Mesendoderm (in vitro differentiated cells): ENCODE data around the gene ZNF664.
A peak's percentile ranks its signal among the peaks of the same experiment; 100 is the strongest.

Experiments
- DNase-seq: peaks from one replicate; pipeline ENCODE4 v3.0.0; 2013
- H2AK5ac ChIP-seq: 2 replicates; pipeline ENCODE4 v1.6.1; 2013; ENCODE audit warnings: low read length, inconsistent platforms
- H2BK120ac ChIP-seq: 2 replicates; pipeline ENCODE4 v1.6.1; 2013; ENCODE audit warnings: low read depth, mild to moderate bottlenecking, low read length, moderate library complexity, mixed read lengths
- H2BK15ac ChIP-seq: replicated peaks from 2 replicates; pipeline ENCODE4 v1.6.1; 2013; ENCODE audit warnings: low read depth, mild to moderate bottlenecking, moderate library complexity
- H2BK5ac ChIP-seq: 2 replicates; pipeline ENCODE4 v1.6.1; 2013; ENCODE audit warnings: low read length, inconsistent platforms
- H3K18ac ChIP-seq: 2 replicates; pipeline ENCODE4 v1.6.1; 2013; ENCODE audit warnings: mild to moderate bottlenecking, low read length, mixed read lengths
- H3K23ac ChIP-seq: one replicate; pipeline ENCODE4 v1.6.1; 2013; ENCODE audit warnings: low read length
- H3K27ac ChIP-seq: 2 replicates; pipeline ENCODE4 v1.5.1; 2013; ENCODE audit warnings: low read depth, mild to moderate bottlenecking, inconsistent platforms, low read length, moderate library complexity
- H3K27me3 ChIP-seq: 2 replicates; pipeline ENCODE4 v1.6.1; 2013; ENCODE audit warnings: low read length, control low read depth, mild to moderate bottlenecking, inconsistent platforms; ENCODE audit not compliant: insufficient read depth, poor library complexity
- H3K36me3 ChIP-seq: 2 replicates; pipeline ENCODE4 v1.6.1; 2013; ENCODE audit warnings: low read length, inconsistent platforms; ENCODE audit not compliant: control insufficient read depth, insufficient read depth
- H3K4ac ChIP-seq: one replicate; pipeline ENCODE4 v1.6.1; 2013; ENCODE audit warnings: low read depth, mild to moderate bottlenecking, low read length, moderate library complexity
- H3K4me1 ChIP-seq: 2 replicates; pipeline ENCODE4 v1.6.1; 2013; ENCODE audit warnings: low read depth, low read length, inconsistent platforms; ENCODE audit not compliant: control insufficient read depth
- H3K4me2 ChIP-seq: 2 replicates; pipeline ENCODE4 v1.6.1; 2013; ENCODE audit warnings: low read length
- H3K4me3 ChIP-seq: 2 replicates; pipeline ENCODE4 v1.5.1; 2013; ENCODE audit warnings: mild to moderate bottlenecking, low read length
- H3K56ac ChIP-seq: one replicate; pipeline ENCODE4 v1.6.1; 2013; ENCODE audit warnings: low read length
- H3K79me1 ChIP-seq: 2 replicates; pipeline ENCODE4 v1.6.1; 2013; ENCODE audit warnings: low read length, inconsistent platforms
- H3K79me2 ChIP-seq: 2 replicates; pipeline ENCODE4 v1.6.1; 2013; ENCODE audit warnings: mild to moderate bottlenecking, low read length; ENCODE audit not compliant: control insufficient read depth, insufficient read depth
- H3K9ac ChIP-seq: 2 replicates; pipeline ENCODE4 v1.6.1; 2013; ENCODE audit warnings: low read length, inconsistent platforms
- H4K5ac ChIP-seq: one replicate; pipeline ENCODE4 v1.6.1; 2013; ENCODE audit warnings: low read length
- H4K8ac ChIP-seq: one replicate; pipeline ENCODE4 v1.6.1; 2013; ENCODE audit warnings: low read depth, mild to moderate bottlenecking, control low read depth, low read length, moderate library complexity
- WGBS: extraction: QIAGEN DNeasy Blood & Tissue Kit; methylation state at CpG from one replicate; pipeline ENCODE4 v1.1.7; 2013; ENCODE audit warnings: low lambda C conversion rate, missing lambda C conversion rate; ENCODE audit not compliant: insufficient coverage; ENCODE audit errors: extremely low coverage; 5-methylcytosine and 5-hydroxymethylcytosine counted together

ZNF664 gene

DNA sequence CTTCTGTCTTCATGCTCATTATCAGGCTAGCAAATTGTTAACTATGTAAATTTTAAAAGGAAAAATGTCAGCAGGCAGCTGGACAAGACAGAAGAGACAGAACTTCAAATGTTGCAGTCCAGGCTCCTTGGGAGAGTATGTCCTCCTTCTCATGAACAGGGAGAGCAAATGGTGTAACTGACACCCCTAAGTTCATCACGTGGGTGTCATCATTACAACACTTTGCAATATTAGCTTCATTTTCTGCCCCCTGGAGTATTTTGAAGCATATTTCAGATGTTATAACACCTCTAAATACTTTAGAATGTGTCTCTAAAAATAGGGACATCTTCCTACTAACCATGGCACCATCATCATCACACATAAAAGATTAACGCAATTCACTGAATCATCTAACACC lies 62.1 kb downstream of the ZNF664 start:
- WGBS, result no CpG with 5 or more reads among the region's 2 CpGs
- no peak for DNase-seq
- peaks cover 2% of the 10 kb centered on the region for H3K4me1 ChIP-seq
- no peak overlapping the region for H3K27ac ChIP-seq
- no peak overlapping the region for H3K23ac ChIP-seq
- H2BK120ac ChIP-seq, result no peak overlapping the region
- no peak overlapping the region for H3K9ac ChIP-seq
- no peak overlapping the region for H2BK5ac ChIP-seq
- H3K56ac ChIP-seq, result no peak overlapping the region
- no peak overlapping the region for H4K5ac ChIP-seq
- no peak overlapping the region for H2BK15ac ChIP-seq
- H3K4me3 ChIP-seq, result no peak overlapping the region
- H3K36me3 ChIP-seq, result no peaks in the 10 kb centered on the region
- H3K4me2 ChIP-seq, result no peak overlapping the region
- no peaks in the 10 kb centered on the region for H3K79me2 ChIP-seq
- no peak overlapping the region for H2AK5ac ChIP-seq
- H3K27me3 ChIP-seq, result no peaks in the 10 kb centered on the region
- no peaks in the 10 kb centered on the region for H3K79me1 ChIP-seq
- H3K18ac ChIP-seq, result no peak overlapping the region
- no peak overlapping the region for H4K8ac ChIP-seq
- no peak overlapping the region for H3K4ac ChIP-seq

DNA sequence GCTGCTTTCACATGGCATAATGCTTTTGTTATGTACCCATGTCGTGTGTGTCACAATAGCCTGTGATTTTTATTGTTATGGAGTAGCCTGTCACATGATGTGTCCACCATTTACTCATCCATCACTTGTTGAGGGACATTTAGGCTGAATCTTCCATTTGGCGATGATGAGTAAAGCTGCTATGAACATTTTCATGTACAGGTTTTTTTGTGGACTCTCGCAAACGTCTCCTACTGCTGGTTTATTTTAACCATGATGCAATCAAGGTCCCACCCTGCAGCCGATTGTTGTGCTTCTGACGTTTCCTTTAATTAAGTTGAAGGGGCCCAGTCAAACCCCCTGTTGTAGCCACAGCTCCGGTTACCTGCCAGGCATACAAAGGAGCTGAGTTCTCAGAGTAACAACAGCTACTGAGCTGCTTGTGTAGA lies 63.2 kb downstream of the ZNF664 start:
- no peak overlapping the region for H2BK15ac ChIP-seq
- no peak overlapping the region for H3K4me3 ChIP-seq

DNA sequence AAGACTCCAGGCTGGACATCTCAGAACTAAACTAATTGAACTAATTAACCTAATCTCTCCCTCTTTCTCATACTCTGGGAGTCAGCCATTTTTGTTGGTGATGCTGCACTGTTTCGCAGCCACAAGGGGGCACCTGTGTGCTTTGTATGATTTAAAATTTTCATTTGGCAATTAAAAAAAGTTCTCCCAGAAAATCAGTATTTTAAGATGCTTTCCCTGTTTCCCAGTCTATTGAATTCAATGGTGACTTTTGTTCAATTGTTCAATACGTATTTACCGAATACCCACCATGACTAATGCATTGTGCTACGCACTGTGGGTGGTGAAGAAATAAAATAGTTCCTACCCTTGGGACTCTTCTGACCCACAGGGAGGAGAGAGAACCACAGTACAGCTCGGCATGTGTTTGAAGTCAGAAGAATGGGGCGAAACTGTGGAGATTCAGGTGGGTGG lies 63.7 kb downstream of the ZNF664 start:
- Histone ChIP-seq H3K23ac (no peak overlapping the region), H2BK15ac (no peak overlapping the region), H2BK120ac (no peak overlapping the region), H3K4me3 (no peak overlapping the region), H3K18ac (no peak overlapping the region), H3K4me2 (no peak overlapping the region), H3K79me1 (no peaks in the 10 kb centered on the region), H3K56ac (peak overlapping the region; percentile 81), H2AK5ac (no peak overlapping the region), H4K8ac (peak overlapping the region; percentile 77), H2BK5ac (no peak overlapping the region), H3K79me2 (no peaks in the 10 kb centered on the region), H4K5ac (no peak overlapping the region), H3K4ac (no peak overlapping the region), H3K27ac (no peak overlapping the region), H3K9ac (no peak overlapping the region), H3K4me1 (peaks cover 2% of the 10 kb centered on the region), H3K27me3 (no peaks in the 10 kb centered on the region), H3K36me3 (no peaks in the 10 kb centered on the region)
- no CpG with 5 or more reads among the region's 6 CpGs for WGBS
- DNase-seq, result peak; percentile 48

More for the DNA sequence above, 63.2 kb downstream of the ZNF664 start:
- H3K27ac ChIP-seq, result no peak overlapping the region
- peak overlapping the region; percentile 83 for H2AK5ac ChIP-seq
- no peaks in the 10 kb centered on the region for H3K36me3 ChIP-seq
- H3K56ac ChIP-seq, result peak overlapping the region; percentile 81
- no peak overlapping the region for H3K18ac ChIP-seq
- H3K23ac ChIP-seq, result no peak overlapping the region
- WGBS, result no CpG with 5 or more reads among the region's 7 CpGs
- H3K79me2 ChIP-seq, result no peaks in the 10 kb centered on the region
- H3K9ac ChIP-seq, result no peak overlapping the region
- peaks cover 2% of the 10 kb centered on the region for H3K4me1 ChIP-seq
- H2BK5ac ChIP-seq, result no peak overlapping the region
- H3K79me1 ChIP-seq, result no peaks in the 10 kb centered on the region
- H3K27me3 ChIP-seq, result no peaks in the 10 kb centered on the region
- peak overlapping the region; percentile 13 for H4K5ac ChIP-seq
- no peak overlapping the region for H3K4ac ChIP-seq
- H3K4me2 ChIP-seq, result no peak overlapping the region
- peak overlapping the region; percentile 52 for H2BK120ac ChIP-seq
- H4K8ac ChIP-seq, result peak overlapping the region; percentile 77
- DNase-seq, result peak; percentile 27

DNA sequence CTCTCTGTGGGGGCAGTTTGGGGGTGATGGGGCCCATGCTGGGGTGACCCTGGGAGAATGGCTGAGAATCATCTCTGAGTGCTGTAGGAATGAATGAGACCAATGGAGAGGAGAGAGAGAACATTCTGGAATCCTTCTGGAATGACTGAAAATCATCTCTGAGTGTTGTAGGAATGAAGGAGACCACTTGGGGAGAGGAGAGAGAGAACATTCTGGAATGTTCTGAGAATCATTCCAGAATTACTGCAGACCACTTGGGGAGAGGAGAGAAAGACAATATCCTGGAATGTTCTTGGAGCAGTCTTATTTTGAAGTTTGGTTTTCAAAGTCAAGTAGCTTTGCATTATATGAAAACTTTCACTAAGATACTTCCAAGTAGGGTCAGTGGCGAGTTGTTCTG lies 64.3 kb downstream of the ZNF664 start:
- Histone ChIP-seq H3K9ac (no peak overlapping the region), H3K4me1 (peaks cover 2% of the 10 kb centered on the region), H3K36me3 (no peaks in the 10 kb centered on the region), H3K18ac (no peak overlapping the region), H4K5ac (no peak overlapping the region), H3K27me3 (no peaks in the 10 kb centered on the region), H3K56ac (no peak overlapping the region), H2BK15ac (no peak overlapping the region), H3K4ac (no peak overlapping the region), H3K23ac (no peak overlapping the region), H3K79me2 (no peaks in the 10 kb centered on the region), H4K8ac (no peak overlapping the region), H2BK5ac (no peak overlapping the region), H3K4me2 (no peak overlapping the region), H2BK120ac (no peak overlapping the region), H2AK5ac (no peak overlapping the region), H3K4me3 (no peak overlapping the region), H3K79me1 (no peaks in the 10 kb centered on the region), H3K27ac (no peak overlapping the region)
- no CpG with 5 or more reads among the region's 1 CpG for WGBS
- DNase-seq, result no peak

DNA sequence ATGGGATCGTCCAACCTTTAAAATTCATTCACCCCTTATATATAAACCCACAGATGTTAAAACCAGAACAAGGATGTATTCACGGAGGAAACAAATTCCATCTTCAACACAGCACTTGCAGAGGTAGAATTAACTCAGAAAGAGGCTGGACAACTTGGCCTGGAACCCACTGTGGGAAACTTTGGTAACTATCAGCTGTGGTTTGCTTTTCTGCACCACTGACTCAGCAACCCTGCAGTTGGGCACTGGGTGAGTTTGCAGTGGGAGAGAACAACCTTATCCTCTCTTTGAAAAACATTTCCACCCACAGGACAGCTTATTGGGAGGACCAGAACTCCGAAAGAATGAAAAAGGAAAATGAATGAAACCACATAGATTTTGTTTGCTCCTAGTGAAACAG lies 66.3 kb downstream of the ZNF664 start:
- Histone ChIP-seq H2BK5ac (no peak overlapping the region), H3K27me3 (no peaks in the 10 kb centered on the region), H2BK15ac (no peak overlapping the region), H3K9ac (no peak overlapping the region), H3K27ac (no peak overlapping the region), H4K5ac (no peak overlapping the region), H3K23ac (no peak overlapping the region), H3K4me3 (no peak overlapping the region), H2BK120ac (no peak overlapping the region), H3K18ac (no peak overlapping the region), H3K4me1 (peaks cover 2% of the 10 kb centered on the region), H3K4me2 (no peak overlapping the region), H2AK5ac (no peak overlapping the region), H4K8ac (no peak overlapping the region), H3K79me1 (no peaks in the 10 kb centered on the region), H3K56ac (no peak overlapping the region), H3K79me2 (no peaks in the 10 kb centered on the region), H3K4ac (no peak overlapping the region), H3K36me3 (no peaks in the 10 kb centered on the region)
- no CpG with 5 or more reads among the region's 3 CpGs for WGBS
- DNase-seq, result no peak

DNA sequence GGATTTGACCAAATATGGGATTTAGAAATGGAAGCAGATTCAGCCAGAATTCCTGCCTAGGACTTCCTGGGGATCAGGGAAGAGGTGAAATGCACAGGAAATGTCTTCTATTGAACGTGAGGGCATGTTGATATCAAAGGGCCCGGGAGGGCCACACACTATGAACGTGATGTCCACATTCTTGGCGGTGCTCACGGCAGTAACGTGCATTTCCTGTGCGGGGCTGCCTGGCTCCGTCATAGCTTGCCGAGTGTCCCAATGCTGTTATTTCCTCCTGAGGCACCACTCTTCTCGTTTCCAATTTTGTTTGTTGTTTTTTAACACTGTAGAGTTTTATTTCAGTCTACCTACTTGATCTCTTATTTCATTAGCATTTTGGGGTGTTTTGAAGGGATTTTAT lies 67.3 kb downstream of the ZNF664 start:
- H3K27me3 ChIP-seq, result no peaks in the 10 kb centered on the region
- no peak overlapping the region for H2AK5ac ChIP-seq
- no peaks in the 10 kb centered on the region for H3K79me2 ChIP-seq
- H3K4me1 ChIP-seq, result peaks cover 2% of the 10 kb centered on the region
- no peak for DNase-seq
- H3K4me2 ChIP-seq, result no peak overlapping the region
- no peak overlapping the region for H2BK15ac ChIP-seq
- H3K18ac ChIP-seq, result no peak overlapping the region
- no peaks in the 10 kb centered on the region for H3K79me1 ChIP-seq
- H4K8ac ChIP-seq, result no peak overlapping the region
- no peak overlapping the region for H3K4ac ChIP-seq
- H3K9ac ChIP-seq, result no peak overlapping the region
- H3K27ac ChIP-seq, result no peak overlapping the region
- H3K56ac ChIP-seq, result no peak overlapping the region
- no peak overlapping the region for H2BK120ac ChIP-seq
- H4K5ac ChIP-seq, result no peak overlapping the region
- no peak overlapping the region for H2BK5ac ChIP-seq
- no peak overlapping the region for H3K4me3 ChIP-seq
- WGBS, result no CpG with 5 or more reads among the region's 10 CpGs
- no peaks in the 10 kb centered on the region for H3K36me3 ChIP-seq
- H3K23ac ChIP-seq, result no peak overlapping the region
